BJ (cell line): ENCODE data around the gene PIKFYVE. TPM values are rescaled to one million over a fixed set of nuclear protein-coding genes. Genes with fewer than 3 reads are reported as not detected.
"Not testable (repeated sequence)": the region's sequence is repeated elsewhere in the genome, so short reads cannot be mapped to it uniquely, and the experiment has no call there.

Experiments
- CTCF ChIA-PET: fragments of 350-600 bp; formaldehyde crosslinking; extraction: SDS; loops from one replicate; lab custom pipeline; 2021; ENCODE audit warnings: antibody characterized with exemption, inconsistent platforms; lab: Yijun Ruan, JAX
- POLR2A ChIA-PET: fragments of 300-600 bp; sonication (Branson Sonifier 250); formaldehyde crosslinking; extraction: SDS; loops from one replicate; lab custom pipeline; 2021; ENCODE audit warnings: antibody characterized with exemption; lab: Charles Lee
- DNase-seq: peaks from one replicate; pipeline ENCODE4 v3.0.0-alpha.2; 2011; ENCODE audit warnings: low read depth
- H3K27me3 ChIP-seq: 2 replicates; pipeline ENCODE4 v1.6.0; 2011; ENCODE audit warnings: low read length; ENCODE audit not compliant: control insufficient read depth, insufficient read depth
- H3K36me3 ChIP-seq: 2 replicates; pipeline ENCODE4 v1.5.1; 2011; ENCODE audit warnings: low read length; ENCODE audit not compliant: control insufficient read depth, insufficient read depth
- H3K4me3 ChIP-seq: 2 replicates; pipeline ENCODE4 v1.5.1; 2011; ENCODE audit warnings: low read depth, mild to moderate bottlenecking, control low read depth, low read length
- CTCF ChIP-seq: IDR thresholded peaks from 2 replicates; pipeline ENCODE4 v1.5.1; 2011; ENCODE audit warnings: low read depth, mild to moderate bottlenecking, control low read depth, inconsistent platforms, low read length, moderate library complexity; ENCODE audit not compliant: insufficient read depth
- polyA plus RNA-seq: library from polyadenylated mRNA; depleted of rRNA; stranded (reverse); fragments of >200 nt; gene quantifications from 2 replicates; pipeline ENCODE4 v1.2.3, GENCODE V29; 2011

PIKFYVE gene
- polyA plus RNA-seq, 1 experiment = 11.5 TPM

DNA sequence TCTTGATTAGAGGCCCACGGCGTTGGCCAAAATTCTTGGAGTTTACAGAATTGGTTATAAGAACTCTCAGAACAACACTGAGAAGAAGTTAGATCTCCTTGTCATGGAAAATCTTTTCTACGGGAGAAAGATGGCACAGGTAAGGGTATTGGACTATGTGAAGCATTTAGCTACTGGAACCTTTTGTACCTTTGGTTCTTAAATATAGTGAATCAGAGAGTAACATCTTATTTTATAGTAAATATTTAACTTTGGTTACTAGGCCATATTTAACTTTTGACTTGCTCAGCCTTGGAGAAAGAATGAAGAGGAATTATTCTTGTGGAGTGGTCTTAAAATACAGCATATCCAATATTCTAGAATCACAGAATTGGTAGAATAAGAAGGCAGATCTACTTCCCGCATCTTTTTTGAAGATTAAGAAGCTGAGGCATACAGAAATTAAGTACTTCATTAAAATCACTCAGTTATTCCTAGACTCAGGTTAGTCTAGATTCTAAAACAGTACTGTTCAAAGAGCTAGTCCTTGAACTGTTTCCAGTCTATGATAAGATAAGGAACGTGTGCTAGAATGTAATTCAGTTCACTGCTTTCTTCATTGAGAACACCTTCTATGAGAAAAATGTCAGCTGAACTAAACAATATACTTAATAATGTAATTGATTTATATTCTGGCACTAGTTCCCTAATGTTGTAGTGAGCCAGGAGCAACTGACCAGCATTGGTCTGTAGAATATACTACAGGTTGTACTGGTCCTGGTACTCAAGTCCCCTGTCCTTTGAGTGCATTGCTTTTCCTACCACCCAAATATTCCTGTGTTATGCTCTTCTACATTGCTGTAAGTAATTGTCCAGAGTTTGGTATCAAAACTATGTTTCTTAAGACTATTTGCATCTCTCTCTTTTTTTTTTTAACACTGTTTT, 86.9 kb downstream of the PIKFYVE start:
- TF ChIP-seq CTCF = no peak
- POLR2A ChIA-PET = no interaction called here
- peaks cover 7% of the 10 kb centered on the region for H3K36me3 ChIP-seq
- H3K4me3 ChIP-seq = no peak overlapping the region
- CTCF ChIA-PET = interaction anchor here (0.6 to 1.1 kb wide), 2 partner anchors 14 to 21 kb away, joined by 3 read pairs; no protein-coding TSS in a partner anchor
- DNase-seq = no peak
- H3K27me3 ChIP-seq = no peaks in the 10 kb centered on the region

DNA sequence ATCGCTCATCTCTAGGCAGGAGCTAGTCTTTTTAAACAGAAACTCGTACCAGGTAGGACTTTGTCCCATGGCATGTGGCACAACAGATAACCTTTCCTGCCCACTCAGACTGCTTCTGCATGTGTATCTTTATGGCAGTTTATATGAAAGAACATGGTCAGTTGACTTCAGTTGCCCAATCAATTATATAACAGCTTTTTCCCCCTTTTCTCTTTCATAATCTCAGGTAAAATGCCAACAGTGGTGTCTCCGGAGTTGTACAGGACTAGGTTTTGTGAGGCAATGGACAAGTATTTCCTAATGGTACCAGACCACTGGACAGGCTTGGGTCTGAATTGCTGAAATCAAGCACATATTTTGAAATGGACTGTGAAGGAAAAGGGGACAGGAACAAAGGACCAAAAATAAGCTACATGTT, 88.9 kb downstream of the PIKFYVE start:
- CTCF ChIA-PET = interaction anchor here (1.3 kb wide), 1 partner anchor 180 kb away, joined by 4 read pairs; no protein-coding TSS in a partner anchor
- no peak for DNase-seq
- Histone ChIP-seq H3K36me3 (peaks cover 7% of the 10 kb centered on the region), H3K4me3 (no peak overlapping the region), H3K27me3 (no peaks in the 10 kb centered on the region)
- POLR2A ChIA-PET = no interaction called here
- no peak for TF ChIP-seq CTCF

DNA sequence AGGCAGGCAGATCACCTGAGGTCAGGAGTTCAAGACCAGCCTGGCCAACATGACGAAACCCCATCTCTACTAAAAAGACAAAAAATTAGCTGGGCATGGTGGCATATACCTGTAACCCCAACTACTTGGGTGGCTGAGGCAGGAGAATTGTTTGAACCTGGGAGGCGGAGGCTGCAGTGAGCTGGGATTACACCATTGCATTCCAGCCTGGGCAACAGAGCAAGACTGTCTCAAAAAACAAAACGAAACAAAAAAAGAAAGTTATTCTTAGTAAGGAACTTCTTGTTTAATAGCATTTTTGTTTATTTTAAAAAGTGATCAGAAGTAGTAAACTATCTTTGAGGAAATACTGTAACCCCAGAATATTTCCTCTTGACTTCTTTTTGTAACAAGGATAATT, 90.4 kb downstream of the PIKFYVE start:
- H3K36me3 ChIP-seq, H3K27me3 ChIP-seq, CTCF ChIA-PET, DNase-seq, H3K4me3 ChIP-seq, POLR2A ChIA-PET: not testable (repeated sequence)

GRCh38 chr2:208356846-208357574, 91.0 kb downstream of the PIKFYVE start:
- no peak overlapping the region for H3K4me3 ChIP-seq
- no peak for TF ChIP-seq CTCF
- peaks cover 5% of the 10 kb centered on the region for H3K27me3 ChIP-seq
- peaks cover 7% of the 10 kb centered on the region for H3K36me3 ChIP-seq
- POLR2A ChIA-PET = no interaction called here
- DNase-seq = peak; percentile 11
- CTCF ChIA-PET = no interaction called here

DNA sequence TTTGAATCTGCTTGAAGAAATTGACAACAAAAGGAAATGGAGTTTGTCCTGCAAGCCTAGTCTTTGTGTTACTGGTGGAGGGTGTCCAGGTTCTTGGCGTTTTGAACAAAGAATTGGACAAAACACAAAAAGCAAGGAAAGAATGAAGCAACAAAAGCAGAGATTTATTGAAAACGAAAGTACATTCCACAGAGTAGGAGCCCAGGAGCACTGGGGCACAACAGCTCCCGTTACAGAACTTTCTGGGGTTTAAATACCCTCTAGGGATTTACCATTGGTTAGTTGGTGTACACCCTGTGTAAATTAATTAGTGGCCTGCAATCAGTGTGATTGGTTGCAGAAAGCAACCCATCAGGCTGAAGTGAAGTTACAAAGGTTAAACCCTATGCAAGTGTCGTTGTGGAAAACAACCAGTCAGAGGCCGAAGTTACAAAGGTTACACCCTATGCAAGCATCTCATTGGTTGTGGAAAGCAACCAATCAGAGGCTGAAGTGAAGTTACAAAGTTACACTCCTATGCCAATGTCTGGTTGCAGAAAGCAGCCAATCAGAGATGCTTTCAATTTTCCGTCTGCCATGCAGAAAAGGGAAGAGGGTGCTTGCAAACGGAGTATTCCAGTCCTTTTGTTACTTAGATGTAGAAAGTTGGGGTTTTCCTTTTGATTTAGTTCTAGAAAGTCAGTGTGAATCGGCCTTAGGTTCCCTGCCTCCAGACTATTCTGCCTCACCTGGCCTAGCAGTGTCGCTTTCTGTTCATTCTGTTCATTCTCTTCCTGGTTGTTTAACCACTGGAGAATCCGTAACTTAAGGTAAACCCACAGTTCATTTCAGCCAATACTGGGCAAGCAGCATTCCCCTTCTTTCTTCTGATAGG, 92.9 kb downstream of the PIKFYVE start:
- H3K27me3 ChIP-seq = peaks cover 5% of the 10 kb centered on the region
- no peak for DNase-seq
- ChIA-PET CTCF (interaction anchor here (1.4 kb wide), 1 partner anchor 13 kb away, joined by 3 read pairs; no protein-coding TSS in a partner anchor), POLR2A (no interaction called here)
- no peak overlapping the region for H3K4me3 ChIP-seq
- TF ChIP-seq CTCF = no peak
- peaks cover 6% of the 10 kb centered on the region for H3K36me3 ChIP-seq
